Measurements from ENCODE around the gene TBL1Y.
A peak's percentile ranks its signal among the peaks of the same experiment; 100 is the strongest.

The TBL1Y gene

GRCh38 chrY:6972271-6972887 lies 61.9 kb downstream of the TBL1Y start:
- Histone ChIP-seq H3K9me3 (ENCODE audit: control insufficient read depth, insufficient read depth, low read length) (no peaks in the 10 kb centered on the region), H3K4me2 (ENCODE audit: low read length) (no peak overlapping the region), H3K4me1 (ENCODE audit: control insufficient read depth, low read length) (peaks cover 45% of the 10 kb centered on the region), H4K20me1 (ENCODE audit: control insufficient read depth, insufficient read depth, low read depth, low read length) (no peaks in the 10 kb centered on the region), H3K4me3 (ENCODE audit: low read length) (no peak overlapping the region), H3K79me2 (ENCODE audit: control insufficient read depth, low read length) (no peaks in the 10 kb centered on the region), H3K27ac (ENCODE audit: low read depth, low read length) (no peak overlapping the region), H3K9me2 (replicated peaks; ENCODE audit: control insufficient read depth, low read length) (no peaks in the 10 kb centered on the region), H3K36me3 (ENCODE audit: control insufficient read depth, low read length) (no peaks in the 10 kb centered on the region), H3F3A (ENCODE audit: control insufficient read depth, insufficient read depth) (peaks cover 15% of the 10 kb centered on the region), H3K27me3 (ENCODE audit: control insufficient read depth, low read length) (no peaks in the 10 kb centered on the region)
- TF ChIP-seq CTCF (IDR thresholded peaks at IDR 0.05; ENCODE audit: low read depth, low read length, poor library complexity, severe bottlenecking) (no peak), EZH2phosphoT487 (IDR thresholded peaks at IDR 0.05; ENCODE audit: borderline replicate concordance, low read length) (no peak)

DNA sequence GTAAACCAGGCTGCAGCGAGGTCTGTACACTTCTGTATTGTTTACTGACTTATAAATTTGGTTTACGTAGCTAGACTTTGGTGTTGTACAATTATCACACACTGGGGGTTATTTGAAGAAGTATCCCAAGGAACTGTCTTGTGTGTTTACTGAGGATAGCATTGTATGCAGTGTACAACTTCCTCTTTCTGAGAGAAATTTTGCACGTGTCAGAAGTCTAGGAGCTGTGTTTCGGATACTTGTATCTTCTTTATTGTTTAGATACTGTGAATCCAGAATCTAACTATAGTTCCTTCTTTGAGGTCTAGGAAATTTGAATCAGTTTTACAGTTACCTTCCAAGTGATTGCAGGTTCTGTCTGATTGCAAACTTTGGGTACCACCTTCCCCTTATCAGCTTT lies 64.5 kb downstream of the TBL1Y start:
- H3K4me1 ChIP-seq (ENCODE audit: control insufficient read depth, low read length): peaks cover 59% of the 10 kb centered on the region
- H3K9me3 ChIP-seq (ENCODE audit: control insufficient read depth, insufficient read depth, low read length): no peaks in the 10 kb centered on the region
- peaks cover 9% of the 10 kb centered on the region for H3K79me2 ChIP-seq (ENCODE audit: control insufficient read depth, low read length)
- peaks cover 25% of the 10 kb centered on the region for H3F3A ChIP-seq (ENCODE audit: control insufficient read depth, insufficient read depth)
- H3K27me3 ChIP-seq (ENCODE audit: control insufficient read depth, low read length): no peaks in the 10 kb centered on the region
- H4K20me1 ChIP-seq (ENCODE audit: control insufficient read depth, insufficient read depth, low read depth, low read length): no peaks in the 10 kb centered on the region
- H3K4me3 ChIP-seq (ENCODE audit: low read length): peak overlapping the region; percentile 53
- H3K9me2 ChIP-seq (replicated peaks; ENCODE audit: control insufficient read depth, low read length): no peaks in the 10 kb centered on the region
- H3K4me2 ChIP-seq (ENCODE audit: low read length): peak overlapping the region; percentile 87
- H3K36me3 ChIP-seq (ENCODE audit: control insufficient read depth, low read length): no peaks in the 10 kb centered on the region
- H3K27ac ChIP-seq (ENCODE audit: low read depth, low read length): peak overlapping the region; percentile 96
- TF ChIP-seq CTCF (IDR thresholded peaks at IDR 0.05; ENCODE audit: low read depth, low read length, poor library complexity, severe bottlenecking): no peak
- TF ChIP-seq EZH2phosphoT487 (IDR thresholded peaks at IDR 0.05; ENCODE audit: borderline replicate concordance, low read length): no peak

- no peaks in the 10 kb centered on the region for H4K20me1 ChIP-seq (ENCODE audit: control insufficient read depth, insufficient read depth, low read depth, low read length)
- peaks cover 25% of the 10 kb centered on the region for H3F3A ChIP-seq (ENCODE audit: control insufficient read depth, insufficient read depth)
- H3K4me2 ChIP-seq (ENCODE audit: low read length): peak overlapping the region; percentile 87
- no peaks in the 10 kb centered on the region for H3K27me3 ChIP-seq (ENCODE audit: control insufficient read depth, low read length)
- no peak for TF ChIP-seq CTCF (IDR thresholded peaks at IDR 0.05; ENCODE audit: low read depth, low read length, poor library complexity, severe bottlenecking)
- TF ChIP-seq EZH2phosphoT487 (IDR thresholded peaks at IDR 0.05; ENCODE audit: borderline replicate concordance, low read length): no peak
- peaks cover 3% of the 10 kb centered on the region; the same call in 1 of the 2 replicates for H3K36me3 ChIP-seq (ENCODE audit: control insufficient read depth, low read length)
- no peaks in the 10 kb centered on the region for H3K9me3 ChIP-seq (ENCODE audit: control insufficient read depth, insufficient read depth, low read length)
- peaks cover 78% of the 10 kb centered on the region for H3K4me1 ChIP-seq (ENCODE audit: control insufficient read depth, low read length)
- peak overlapping the region; percentile 77 for H3K4me3 ChIP-seq (ENCODE audit: low read length)
- peak overlapping the region; percentile 96 for H3K27ac ChIP-seq (ENCODE audit: low read depth, low read length)
- peaks cover 26% of the 10 kb centered on the region for H3K79me2 ChIP-seq (ENCODE audit: control insufficient read depth, low read length)
- H3K9me2 ChIP-seq (replicated peaks; ENCODE audit: control insufficient read depth, low read length): no peaks in the 10 kb centered on the region
These were observed 67.3 kb downstream of the TBL1Y start for GRCh38 chrY:6977783-6978182.

All from DOHH2 (cell line).